Measurements from ENCODE around the gene EBF4. TPM values are rescaled to one million over a fixed set of nuclear protein-coding genes. Genes with fewer than 3 reads are reported as not detected.

EBF4 gene
- total RNA-seq, 1 experiment from 2014 or later: 11.4 TPM

DNA sequence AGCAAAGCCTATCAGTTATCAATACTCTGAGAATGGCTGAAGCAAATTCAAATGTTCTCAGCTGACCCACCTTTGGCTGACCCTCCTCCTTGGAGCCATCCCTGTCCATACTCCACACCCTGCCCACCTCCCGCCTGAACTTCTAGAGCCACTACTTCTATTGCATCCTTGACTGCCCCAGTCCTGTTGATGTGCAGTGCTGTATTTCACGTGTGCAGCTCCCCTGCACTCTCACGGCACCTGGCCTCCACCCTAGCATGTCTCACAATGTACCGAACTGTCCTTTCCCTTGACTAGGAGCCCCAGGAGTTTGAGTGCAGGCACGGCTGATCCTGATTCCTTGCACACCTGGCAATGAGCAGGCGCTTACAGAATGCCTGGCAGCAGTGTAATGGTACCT is 100.9 kb downstream of the EBF4 start:
- BruUV-seq (replicated peaks): no TSS peak
- H3K27me3 ChIP-seq (ENCODE audit: insufficient read depth, low read length): peaks cover 8% of the 10 kb centered on the region; the same call in 1 of the 2 replicates
- TF ChIP-seq ZFX (IDR thresholded peaks at IDR 0.05) (no peak), SIN3A (IDR thresholded peaks at IDR 0.05; ENCODE audit: low read depth) (no peak), TCF7L2 (IDR thresholded peaks at IDR 0.05; ENCODE audit: borderline replicate concordance, extremely low read depth, insufficient read depth, insufficient read length) (no peak), SP1 (IDR thresholded peaks at IDR 0.05; ENCODE audit: low read depth) (no peak), RAD21 (IDR thresholded peaks at IDR 0.05; ENCODE audit: low read depth) (no peak), YY1 (IDR thresholded peaks at IDR 0.05; ENCODE audit: extremely low read depth, insufficient replicate concordance, low read depth, low read length) (no peak), POLR2AphosphoS5 (IDR thresholded peaks at IDR 0.05; ENCODE audit: low read depth, low read length) (no peak), SRF (IDR thresholded peaks at IDR 0.05; ENCODE audit: low read depth) (no peak), JUND (IDR thresholded peaks at IDR 0.05) (no peak)
- DNase-seq (ENCODE audit: low read depth, low spot score): no peak
- no peak overlapping the region for H3K4me2 ChIP-seq (ENCODE audit: low read length)
- H3K9me3 ChIP-seq (ENCODE audit: control insufficient read depth in 1 of 2, insufficient read depth in 1 of 2, low read depth in 1 of 2, low read length in 2 of 2): no peaks in the 10 kb centered on the region
- H3K9ac ChIP-seq (ENCODE audit: low read length): no peak overlapping the region
- H3K27ac ChIP-seq (ENCODE audit: low read depth, low read length): no peak overlapping the region
- intact Hi-C loops (cut with micrococcal nuclease): no loop called here
- H3K9me2 ChIP-seq (ENCODE audit: insufficient read depth): no peaks in the 10 kb centered on the region
- POLR2A ChIA-PET: no interaction called here
- H3K36me3 ChIP-seq (ENCODE audit: control insufficient read depth in 1 of 2, insufficient read depth in 2 of 2, low read length in 2 of 2): no peaks in the 10 kb centered on the region
- CTCF ChIA-PET: no interaction called here
- H3K4me3 ChIP-seq (replicated peaks in 1 of 2; ENCODE audit: low read depth in 1 of 2, low read length in 2 of 2): no peak overlapping the region
- ATAC-seq: no peak
- H2AFZ ChIP-seq (ENCODE audit: low read depth, low read length, poor library complexity, severe bottlenecking): no peak overlapping the region
- RAD21 ChIA-PET (ENCODE audit: low non-redundant PET in 1 of 2, low total read pairs in 2 of 2, uncharacterized antibody in 2 of 2, unreplicated experiment in 2 of 2): no interaction called here
- H4K20me1 ChIP-seq (ENCODE audit: insufficient read depth): no peaks in the 10 kb centered on the region
- no peaks in the 10 kb centered on the region for H3K79me2 ChIP-seq (ENCODE audit: insufficient read depth, low read length)
- peaks cover 1 to 3% of the 10 kb centered on the region in 2 experiments; a peak in 2 of 4 replicates for H3K4me1 ChIP-seq (ENCODE audit: control insufficient read depth in 1 of 2, insufficient read depth in 2 of 2, low read length in 2 of 2)

DNA sequence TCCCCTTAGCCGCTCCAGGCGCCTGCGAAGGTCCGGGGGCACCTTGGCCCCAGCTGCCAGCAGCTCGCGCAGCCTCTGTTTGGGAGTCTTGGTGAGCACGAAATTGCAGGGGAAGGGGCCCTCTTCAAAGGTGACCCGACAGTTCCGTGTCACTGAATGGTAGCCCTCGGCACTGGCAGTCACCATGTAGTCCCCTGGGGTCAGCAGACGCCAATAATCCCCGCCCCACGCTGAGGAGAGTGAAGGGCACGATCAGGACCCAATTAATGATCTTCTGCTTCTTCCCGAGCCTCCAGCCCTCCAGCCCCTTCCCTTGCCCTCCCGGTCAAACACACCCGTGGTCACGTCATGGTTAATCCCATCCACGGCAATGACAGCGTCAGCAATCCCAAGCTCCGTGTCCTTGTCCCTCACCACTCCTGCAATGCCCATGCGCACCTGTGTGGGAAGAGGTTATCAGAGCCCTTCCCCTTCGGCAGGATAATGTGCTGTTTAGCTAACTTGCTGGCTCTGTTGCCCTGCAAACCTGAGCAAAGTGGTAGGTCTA is 101.7 kb downstream of the EBF4 start:
- Histone ChIP-seq H3K9me3 (ENCODE audit: control insufficient read depth in 1 of 2, insufficient read depth in 1 of 2, low read depth in 1 of 2, low read length in 2 of 2) (no peaks in the 10 kb centered on the region), H3K4me3 (replicated peaks in 1 of 2; ENCODE audit: low read depth in 1 of 2, low read length in 2 of 2) (no peak overlapping the region), H4K20me1 (ENCODE audit: insufficient read depth) (no peaks in the 10 kb centered on the region), H3K27ac (ENCODE audit: low read depth, low read length) (no peak overlapping the region), H2AFZ (ENCODE audit: low read depth, low read length, poor library complexity, severe bottlenecking) (no peak overlapping the region), H3K79me2 (ENCODE audit: insufficient read depth, low read length) (no peaks in the 10 kb centered on the region), H3K9me2 (ENCODE audit: insufficient read depth) (no peaks in the 10 kb centered on the region), H3K27me3 (ENCODE audit: insufficient read depth, low read length) (peaks cover 8% of the 10 kb centered on the region; the same call in 1 of the 2 replicates), H3K4me1 (ENCODE audit: control insufficient read depth in 1 of 2, insufficient read depth in 2 of 2, low read length in 2 of 2) (peaks cover 8 to 11% of the 10 kb centered on the region in 2 experiments; a peak in 3 of 4 replicates), H3K4me2 (ENCODE audit: low read length) (no peak overlapping the region), H3K9ac (ENCODE audit: low read length) (no peak overlapping the region), H3K36me3 (ENCODE audit: control insufficient read depth in 1 of 2, insufficient read depth in 2 of 2, low read length in 2 of 2) (no peaks in the 10 kb centered on the region)
- intact Hi-C loops (cut with micrococcal nuclease): no loop called here
- ChIA-PET CTCF (no interaction called here), RAD21 (ENCODE audit: low non-redundant PET in 1 of 2, low total read pairs in 2 of 2, uncharacterized antibody in 2 of 2, unreplicated experiment in 2 of 2) (no interaction called here), POLR2A (no interaction called here)
- BruUV-seq (replicated peaks): no TSS peak
- TF ChIP-seq CEBPB (IDR thresholded peaks at IDR 0.05; ENCODE audit: low read depth) (no peak), YY1 (IDR thresholded peaks at IDR 0.05; ENCODE audit: extremely low read depth, insufficient replicate concordance, low read depth, low read length) (no peak), ZNF274 (IDR thresholded peaks at IDR 0.05; ENCODE audit: low read depth, low read length) (no peak)
- TF ChIP-seq, protein P1, sequence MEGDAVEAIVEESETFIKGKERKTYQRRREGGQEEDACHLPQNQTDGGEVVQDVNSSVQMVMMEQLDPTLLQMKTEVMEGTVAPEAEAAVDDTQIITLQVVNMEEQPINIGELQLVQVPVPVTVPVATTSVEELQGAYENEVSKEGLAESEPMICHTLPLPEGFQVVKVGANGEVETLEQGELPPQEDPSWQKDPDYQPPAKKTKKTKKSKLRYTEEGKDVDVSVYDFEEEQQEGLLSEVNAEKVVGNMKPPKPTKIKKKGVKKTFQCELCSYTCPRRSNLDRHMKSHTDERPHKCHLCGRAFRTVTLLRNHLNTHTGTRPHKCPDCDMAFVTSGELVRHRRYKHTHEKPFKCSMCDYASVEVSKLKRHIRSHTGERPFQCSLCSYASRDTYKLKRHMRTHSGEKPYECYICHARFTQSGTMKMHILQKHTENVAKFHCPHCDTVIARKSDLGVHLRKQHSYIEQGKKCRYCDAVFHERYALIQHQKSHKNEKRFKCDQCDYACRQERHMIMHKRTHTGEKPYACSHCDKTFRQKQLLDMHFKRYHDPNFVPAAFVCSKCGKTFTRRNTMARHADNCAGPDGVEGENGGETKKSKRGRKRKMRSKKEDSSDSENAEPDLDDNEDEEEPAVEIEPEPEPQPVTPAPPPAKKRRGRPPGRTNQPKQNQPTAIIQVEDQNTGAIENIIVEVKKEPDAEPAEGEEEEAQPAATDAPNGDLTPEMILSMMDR (IDR thresholded peaks at IDR 0.05 in 2 of 3, conservative IDR thresholded peaks at IDR 0.05 in 1 of 3; ENCODE audit: borderline replicate concordance in 1 of 3, insufficient read depth in 1 of 3, low read depth in 2 of 3, low read length in 2 of 3): no peak
- no peak for ATAC-seq
- DNase-seq (ENCODE audit: low read depth, low spot score): no peak
